HCT116 (cell line): ENCODE data around the gene LCE7A. TPM values are rescaled to one million over a fixed set of nuclear protein-coding genes. Genes with fewer than 3 reads are reported as not detected.

Source experiments
- ATAC-seq: fragments of 200-7000 bp; cut with Tn5 transposase; 2 replicates; pipeline ENCODE4 v1.9.1; 2020; ENCODE audit warnings: mild to moderate bottlenecking, moderate library complexity
- BruUV-seq: library from RNA; stranded (reverse); fragments of 400-500 nt; replicated peaks from 2 replicates; lab custom pipeline; 2021; lab: Mats Ljungman, UMichigan
- CTCF ChIA-PET: fragments of 300-600 bp; sonication (Branson Sonifier 250); formaldehyde crosslinking; loops from one replicate; lab custom pipeline; 2021; ENCODE audit warnings: antibody characterized with exemption; lab: Charles Lee
- POLR2A ChIA-PET: fragments of 300-600, 350-600 bp; sonication (Branson Sonifier 250); formaldehyde crosslinking; loops from one replicate; lab custom pipeline; 2021; ENCODE audit warnings: antibody characterized with exemption; lab: Charles Lee
- RAD21 ChIA-PET, 2 experiments: fragments of 300-600 bp; sonication (Branson Sonifier 250); formaldehyde crosslinking; loops; one replicate each; lab custom pipeline; 2023; ENCODE audit warnings: low total read pairs in 2 of 2; ENCODE audit not compliant: uncharacterized antibody in 2 of 2, unreplicated experiment in 2 of 2, low non-redundant PET in 1 of 2; lab: Charles Lee
- DNase-seq: peaks from one replicate; pipeline ENCODE4 v3.0.0-alpha.2; 2010; ENCODE audit warnings: low read depth, low spot score
- H2AFZ ChIP-seq: fragments of 200-600 bp; shearing (Covaris generic), sonication (generic); 2 replicates; pipeline ENCODE4 v1.6.1; 2017; ENCODE audit warnings: low read depth, mixed run types, mixed read lengths, antibody characterized with exemption, low read length; ENCODE audit not compliant: poor library complexity, severe bottlenecking
- H3K27ac ChIP-seq: 2 replicates; pipeline ENCODE4 v1.5.1; 2012; ENCODE audit warnings: low read depth, low read length
- H3K27me3 ChIP-seq: fragments of 200-600 bp; sonication (generic); 2 replicates; pipeline ENCODE4 v1.6.1; 2016; ENCODE audit warnings: mixed run types, low read length, mixed read lengths; ENCODE audit not compliant: insufficient read depth
- H3K36me3 ChIP-seq, 2 experiments: fragments of 200-500 bp in 1 of 2; fragments of 200-600 bp in 1 of 2; sonication (Bioruptor generic) in 1 of 2; sonication (generic) in 1 of 2; 2 replicates each; pipeline versions ENCODE4 v1.5.1 to v1.6.1; 2014 to 2016; ENCODE audit warnings: low read length in 2 of 2, inconsistent platforms in 1 of 2, mixed read lengths in 1 of 2, mixed run types in 1 of 2; ENCODE audit not compliant: insufficient read depth in 2 of 2, control insufficient read depth in 1 of 2
- H3K4me1 ChIP-seq, 2 experiments: fragments of 200-600 bp in 1 of 2; sonication (generic) in 1 of 2; 2 replicates each; pipeline versions ENCODE4 v1.5.1 to v1.6.1; 2012 to 2017; ENCODE audit warnings: low read length in 2 of 2, inconsistent platforms in 1 of 2, mild to moderate bottlenecking in 1 of 2, mixed read lengths in 1 of 2, mixed run types in 1 of 2, moderate library complexity in 1 of 2; ENCODE audit not compliant: insufficient read depth in 2 of 2, control insufficient read depth in 1 of 2
- H3K4me2 ChIP-seq: fragments of 200-600 bp; sonication (generic); 2 replicates; pipeline ENCODE4 v1.6.1; 2017; ENCODE audit warnings: mixed run types, low read length, mixed read lengths
- H3K4me3 ChIP-seq, 2 experiments: fragments of 200-600 bp in 1 of 2; sonication (generic) in 1 of 2; replicated peaks in 1 of 2; 2 replicates each; pipeline ENCODE4 v1.5.1; 2011 to 2016; ENCODE audit warnings: low read length in 2 of 2, control low read depth in 1 of 2, low read depth in 1 of 2, mild to moderate bottlenecking in 1 of 2, mixed read lengths in 1 of 2, mixed run types in 1 of 2
- H3K79me2 ChIP-seq: fragments of 200-600 bp; sonication (generic); 2 replicates; pipeline ENCODE4 v1.6.1; 2017; ENCODE audit warnings: mild to moderate bottlenecking, mixed run types, low read length, moderate library complexity, mixed read lengths; ENCODE audit not compliant: insufficient read depth
- H3K9ac ChIP-seq: fragments of 200-600 bp; sonication (generic); 2 replicates; pipeline ENCODE4 v1.6.1; 2016; ENCODE audit warnings: low read length, mixed read lengths
- H3K9me2 ChIP-seq: fragments of 200-600 bp; sonication (generic), shearing (Covaris generic); 2 replicates; pipeline ENCODE4 v1.6.1; 2017; ENCODE audit warnings: mixed run types, mild to moderate bottlenecking, moderate library complexity; ENCODE audit not compliant: insufficient read depth
- H3K9me3 ChIP-seq, 2 experiments: fragments of 200-500 bp in 1 of 2; fragments of 200-600 bp in 1 of 2; sonication (Bioruptor generic) in 1 of 2; sonication (generic) in 1 of 2; 2 replicates each; pipeline ENCODE4 v1.6.1; 2014 to 2017; ENCODE audit warnings: low read length in 2 of 2, mixed read lengths in 2 of 2, inconsistent platforms in 1 of 2, low read depth in 1 of 2, mild to moderate bottlenecking in 1 of 2, mixed run types in 1 of 2, moderate library complexity in 1 of 2; ENCODE audit not compliant: control insufficient read depth in 1 of 2, insufficient read depth in 1 of 2
- H4K20me1 ChIP-seq: fragments of 200-600 bp; sonication (generic), shearing (Covaris generic); 2 replicates; pipeline ENCODE4 v1.6.1; 2017; ENCODE audit warnings: mixed run types, mild to moderate bottlenecking, moderate library complexity; ENCODE audit not compliant: insufficient read depth
- CBX3 ChIP-seq: IDR thresholded peaks from 2 replicates; pipeline ENCODE4 v1.6.1; 2012; ENCODE audit warnings: low read depth
- CEBPB ChIP-seq: IDR thresholded peaks from 2 replicates; pipeline ENCODE4 v1.6.1; 2012; ENCODE audit warnings: low read depth
- CTCF ChIP-seq, 3 experiments: fragments of 200-600 bp in 1 of 3; sonication (generic) in 1 of 3; IDR thresholded peaks in 2 of 3; conservative IDR thresholded peaks in 1 of 3; 2 replicates each; pipeline ENCODE4 v1.5.1; 2012 to 2017; ENCODE audit warnings: low read depth in 2 of 3, low read length in 2 of 3, antibody characterized with exemption in 1 of 3, borderline replicate concordance in 1 of 3, control low read depth in 1 of 3, mild to moderate bottlenecking in 1 of 3, mixed read lengths in 1 of 3, mixed run types in 1 of 3, moderate library complexity in 1 of 3; ENCODE audit not compliant: insufficient read depth in 1 of 3
- EGR1 ChIP-seq: IDR thresholded peaks from 2 replicates; pipeline ENCODE4 v1.6.1; 2012; ENCODE audit warnings: low read depth
- JUND ChIP-seq: IDR thresholded peaks from 2 replicates; pipeline ENCODE4 v1.6.1; 2012
- POLR2A ChIP-seq: IDR thresholded peaks from 2 replicates; pipeline ENCODE4 v1.7.0; 2011; ENCODE audit warnings: borderline replicate concordance; ENCODE audit not compliant: insufficient read depth, insufficient read length; ENCODE audit errors: extremely low read depth
- REST ChIP-seq: IDR thresholded peaks from 2 replicates; pipeline ENCODE4 v1.6.1; 2012; ENCODE audit warnings: low read depth
- SP1 ChIP-seq: IDR thresholded peaks from 2 replicates; pipeline ENCODE4 v1.6.1; 2012; ENCODE audit warnings: low read depth
- TCF7L2 ChIP-seq: IDR thresholded peaks from 2 replicates; pipeline ENCODE4 v1.7.0; 2011; ENCODE audit warnings: borderline replicate concordance, inconsistent platforms; ENCODE audit not compliant: insufficient read depth, insufficient read length; ENCODE audit errors: extremely low read depth
- ZBTB33 ChIP-seq: IDR thresholded peaks from 2 replicates; pipeline ENCODE4 v1.6.1; 2011; ENCODE audit warnings: mild to moderate bottlenecking, low read length, moderate library complexity; ENCODE audit not compliant: insufficient replicate concordance; ENCODE audit errors: extremely low read depth
- ZNF274 ChIP-seq: fragments of 200-500 bp; sonication (Bioruptor generic); IDR thresholded peaks from 2 replicates; pipeline ENCODE4 v1.6.1; 2014; ENCODE audit warnings: mild to moderate bottlenecking, low read depth, low read length, inconsistent platforms
- intact Hi-C: fragments of 100-400 bp; cut with micrococcal nuclease; formaldehyde crosslinking; loops from 2 replicates; pipeline ENCODE4 v1.10.0; 2022
- total RNA-seq: library from RNA; stranded (reverse); gene quantifications from one replicate; pipeline ENCODE4 v1.2.1, GENCODE V29; 2021; ENCODE audit not compliant: unreplicated experiment
- TF ChIP-seq, protein P1 (sequence below): IDR thresholded peaks from 2 replicates; pipeline ENCODE4 v1.6.1; 2012

The LCE7A gene
- total RNA-seq, 1 experiment from 2014 or later = not detected

GRCh38 chr1:152861374-152861773 lies 1.6 kb downstream of the LCE7A start:
- DNase-seq (no peak), ATAC-seq (no peak)
- H4K20me1 ChIP-seq = no peaks in the 10 kb centered on the region
- H3K79me2 ChIP-seq = no peaks in the 10 kb centered on the region
- ChIA-PET POLR2A (no interaction called here), RAD21 (no interaction called here), CTCF (no interaction called here)
- H3K27ac ChIP-seq = no peak overlapping the region
- H2AFZ ChIP-seq = no peak overlapping the region
- no peak overlapping the region for H3K9ac ChIP-seq
- no TSS peak for BruUV-seq
- no peaks in the 10 kb centered on the region for H3K4me1 ChIP-seq
- intact Hi-C loops = no loop called here
- H3K9me3 ChIP-seq = no peaks in the 10 kb centered on the region
- no peaks in the 10 kb centered on the region for H3K36me3 ChIP-seq
- H3K4me2 ChIP-seq = no peak overlapping the region
- H3K4me3 ChIP-seq = no peak overlapping the region
- H3K27me3 ChIP-seq = peaks cover 17% of the 10 kb centered on the region; the same call in 1 of the 2 replicates
- H3K9me2 ChIP-seq = no peaks in the 10 kb centered on the region
- TF ChIP-seq SP1 (no peak), EGR1 (no peak), ZNF274 (no peak), JUND (no peak), ZBTB33 (no peak), POLR2A (no peak)
- TF ChIP-seq, protein P1, sequence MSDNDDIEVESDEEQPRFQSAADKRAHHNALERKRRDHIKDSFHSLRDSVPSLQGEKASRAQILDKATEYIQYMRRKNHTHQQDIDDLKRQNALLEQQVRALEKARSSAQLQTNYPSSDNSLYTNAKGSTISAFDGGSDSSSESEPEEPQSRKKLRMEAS = no peak

- DNase-seq = no peak
- TF ChIP-seq CEBPB = no peak
- no peak for TF ChIP-seq CBX3
- TF ChIP-seq CTCF (IDR thresholded peaks at IDR 0.05 in 2 of 3, conservative IDR thresholded peaks at IDR 0.05 in 1 of 3; ENCODE audit: borderline replicate concordance in 1 of 3, insufficient read depth in 1 of 3, low read depth in 2 of 3, low read length in 2 of 3) = no peak
- no peak for TF ChIP-seq SP1
- TF ChIP-seq, protein P1 = no peak
- TF ChIP-seq TCF7L2 = no peak
- no peak for TF ChIP-seq EGR1
- no peak for TF ChIP-seq REST
- TF ChIP-seq, all 23 proteins: peak for 0
- Histone ChIP-seq H4K20me1 (no peaks in the 10 kb centered on the region), H3K9me2 (no peaks in the 10 kb centered on the region), H3K4me2 (no peak overlapping the region), H2AFZ (no peak overlapping the region), H3K9ac (no peak overlapping the region), H3K27me3 (peaks cover 15% of the 10 kb centered on the region; the same call in 1 of the 2 replicates), H3K36me3 (no peaks in the 10 kb centered on the region), H3K4me3 (no peak overlapping the region), H3K4me1 (no peaks in the 10 kb centered on the region), H3K27ac (no peak overlapping the region), H3K79me2 (no peaks in the 10 kb centered on the region), H3K9me3 (no peaks in the 10 kb centered on the region)
- CTCF ChIA-PET = interaction anchor here (0.7 to 0.9 kb wide), 2 partner anchors 14 to 329 kb away, joined by 3 read pairs; partner anchors contain the start of gene SMCP
- intact Hi-C loops = no loop called here
- no peak for ATAC-seq
- no TSS peak for BruUV-seq
- RAD21 ChIA-PET = no interaction called here
- POLR2A ChIA-PET = no interaction called here
Observed at GRCh38 chr1:152864443-152864842, 4.6 kb downstream of the LCE7A start.
